Testis (tissue), 3 donors: ENCODE data around the gene CAD. TPM values are rescaled to one million over a fixed set of nuclear protein-coding genes. Genes with fewer than 3 reads are reported as not detected.

Source experiments
- DNase-seq: peaks from one replicate; pipeline ENCODE4 v3.0.0-alpha.2; 2019
- H3K27ac ChIP-seq, 2 donors: fragments of 200-600 bp; sonication (generic); one replicate each; pipeline ENCODE4 v1.5.1; 2019
- H3K27me3 ChIP-seq: fragments of 200-600 bp; sonication (generic); one replicate; pipeline ENCODE4 v1.5.1; 2019
- H3K36me3 ChIP-seq: fragments of 200-600 bp; sonication (generic); one replicate; pipeline ENCODE4 v1.5.1; 2017; ENCODE audit warnings: low read depth; ENCODE audit errors: missing control alignments
- H3K4me1 ChIP-seq: fragments of 200-600 bp; sonication (generic); one replicate; pipeline ENCODE4 v1.5.1; 2019
- H3K4me3 ChIP-seq, 2 donors: fragments of 200-600 bp; sonication (generic); one replicate each; pipeline ENCODE4 v1.5.1; 2017 to 2019
- H3K9me3 ChIP-seq: fragments of 200-600 bp; sonication (generic); one replicate; pipeline ENCODE4 v1.5.1; 2017
- CTCF ChIP-seq, 3 experiments: fragments of 450-650 bp in 2 of 3; fragments of 200-600 bp in 1 of 3; sonication (generic) in 1 of 3; IDR thresholded peaks; one replicate each; pipeline ENCODE4 v1.5.1; 2016 to 2019; ENCODE audit warnings: antibody characterized with exemption in 3 of 3, mild to moderate bottlenecking in 2 of 3, moderate library complexity in 1 of 3
- POLR2A ChIP-seq: fragments of 450-650 bp; IDR thresholded peaks from one replicate; pipeline ENCODE4 v1.6.1; 2017; ENCODE audit warnings: antibody characterized with exemption, mild to moderate bottlenecking, moderate library complexity
- WGBS, 2 donors: methylation state at CpG; one replicate each; pipeline ENCODE4 v1.1.5; 2018; 5-methylcytosine and 5-hydroxymethylcytosine counted together
- intact Hi-C: fragments of 100-400 bp; cut with DNase I; formaldehyde crosslinking; loops from one replicate; pipeline ENCODE4 v1.15.1; 2023; ENCODE audit warnings: low total_unique reads
- polyA plus RNA-seq: library from polyadenylated mRNA; stranded (reverse); fragments of 350-450 nt; fragmentation: Illumina TruSeq; extraction: RNeasy Lipid Tissue Mini Kit (QIAGEN cat#74804); gene quantifications from one replicate; pipeline ENCODE4 v1.2.3, GENCODE V29; 2014; ENCODE audit warnings: low read depth, low replicate concordance; ENCODE audit not compliant: insufficient read depth
- total RNA-seq, 2 donors: library from RNA; depleted of rRNA; stranded (reverse); fragments of >200 nt; gene quantifications; one replicate each; pipeline ENCODE4 v1.2.3, GENCODE V29; 2016

Gene CAD
- total and polyA plus RNA-seq, 3 donors from 2014 or later: 40.0 to 66.9 (median 62.5) TPM

GRCh38 chr2:27249159-27249890, 32.2 kb downstream of the CAD start:
- Histone ChIP-seq H3K36me3 (no peaks in the 10 kb centered on the region), H3K27ac (peak overlapping the region in 1 of 2 donors; percentile 36), H3K4me1 (peaks cover 18% of the 10 kb centered on the region), H3K9me3 (no peaks in the 10 kb centered on the region), H3K4me3 (no peak overlapping the region), H3K27me3 (no peaks in the 10 kb centered on the region)
- TF ChIP-seq POLR2A (no peak), CTCF (IDR thresholded peaks at IDR 0.05) (no peak)
- DNase-seq: no peak
- WGBS, 2 donors: 41 to 50% methylated on average over 11 to 12 of the region's 12 CpGs
- intact Hi-C loops: no loop called here

GRCh38 chr2:27249891-27250651, 32.9 kb downstream of the CAD start:
- TF ChIP-seq CTCF (IDR thresholded peaks at IDR 0.05): peak; percentile 33 to 73 (median 45)
- no peak for TF ChIP-seq POLR2A
- 35 to 42% methylated on average over 9 to 22 of the region's 22 CpGs for WGBS, 2 donors
- intact Hi-C loops: no loop called here

GRCh38 chr2:27250652-27251379, 33.6 kb downstream of the CAD start:
- Histone ChIP-seq H3K27me3 (no peaks in the 10 kb centered on the region), H3K27ac (no peak overlapping the region), H3K4me1 (peaks cover 18% of the 10 kb centered on the region), H3K4me3 (no peak overlapping the region), H3K9me3 (no peaks in the 10 kb centered on the region), H3K36me3 (no peaks in the 10 kb centered on the region)
- WGBS, 2 donors: 55 to 72% methylated on average over 13 of the region's 13 CpGs
- no peak for TF ChIP-seq POLR2A
- no peak for TF ChIP-seq CTCF (IDR thresholded peaks at IDR 0.05)
- intact Hi-C loops: no loop called here
- DNase-seq: no peak

More at GRCh38 chr2:27249891-27250651, 32.9 kb downstream of the CAD start:
- Histone ChIP-seq H3K4me3 (no peak overlapping the region), H3K27me3 (no peaks in the 10 kb centered on the region), H3K4me1 (peaks cover 22% of the 10 kb centered on the region), H3K9me3 (no peaks in the 10 kb centered on the region), H3K36me3 (no peaks in the 10 kb centered on the region), H3K27ac (peak overlapping the region; percentile 34 to 36)
- peak; percentile 68 for DNase-seq

GRCh38 chr2:27251766-27252165, 34.6 kb downstream of the CAD start:
- H3K36me3 ChIP-seq: no peaks in the 10 kb centered on the region
- no peaks in the 10 kb centered on the region for H3K9me3 ChIP-seq
- no peak overlapping the region for H3K27ac ChIP-seq
- H3K4me1 ChIP-seq: peaks cover 18% of the 10 kb centered on the region
- H3K27me3 ChIP-seq: no peaks in the 10 kb centered on the region
- DNase-seq: no peak
- TF ChIP-seq POLR2A: no peak
- TF ChIP-seq CTCF (IDR thresholded peaks at IDR 0.05): no peak
- H3K4me3 ChIP-seq: no peak overlapping the region
- intact Hi-C loops: no loop called here
- WGBS, 2 donors: 82 to 86% methylated on average over 13 of the region's 13 CpGs
